Measurements from ENCODE around the gene LPIN1.

The LPIN1 gene

GRCh38 chr2:11740723-11741122 lies 5.7 kb upstream of the LPIN1 start:
- Histone ChIP-seq H3K9ac (no peak overlapping the region), H3K27me3 (ENCODE audit: insufficient read depth, low read depth) (no peaks in the 10 kb centered on the region), H4K20me1 (ENCODE audit: insufficient read depth) (no peaks in the 10 kb centered on the region), H3K4me3 (IDR thresholded peaks at IDR 0.05; ENCODE audit: insufficient read depth, low read depth, low read length) (no peak overlapping the region), H3K79me2 (ENCODE audit: insufficient read depth, low read depth) (peaks cover under 1% of the 10 kb centered on the region; the same call in 1 of the 2 replicates), H3K36me3 (ENCODE audit: insufficient read depth) (no peaks in the 10 kb centered on the region), H3K4me1 (ENCODE audit: low read depth, poor library complexity, severe bottlenecking) (peaks cover 30% of the 10 kb centered on the region), H3K27ac (no peak overlapping the region), H2AFZ (ENCODE audit: low read depth) (no peak overlapping the region), H3K4me2 (no peak overlapping the region)
- TF ChIP-seq CTCF (conservative IDR thresholded peaks at IDR 0.05; ENCODE audit: low read depth, low read length): no peak

GRCh38 chr2:11742317-11742701 lies 4.1 kb upstream of the LPIN1 start:
- Histone ChIP-seq H3K79me2 (ENCODE audit: insufficient read depth, low read depth) (peaks cover 11% of the 10 kb centered on the region), H3K9ac (no peak overlapping the region), H2AFZ (ENCODE audit: low read depth) (no peak overlapping the region), H3K4me1 (ENCODE audit: low read depth, poor library complexity, severe bottlenecking) (peaks cover 36% of the 10 kb centered on the region), H4K20me1 (ENCODE audit: insufficient read depth) (no peaks in the 10 kb centered on the region), H3K27me3 (ENCODE audit: insufficient read depth, low read depth) (no peaks in the 10 kb centered on the region), H3K27ac (no peak overlapping the region), H3K36me3 (ENCODE audit: insufficient read depth) (no peaks in the 10 kb centered on the region), H3K4me3 (IDR thresholded peaks at IDR 0.05; ENCODE audit: insufficient read depth, low read depth, low read length) (no peak overlapping the region), H3K4me2 (no peak overlapping the region)
- no peak for TF ChIP-seq CTCF (conservative IDR thresholded peaks at IDR 0.05; ENCODE audit: low read depth, low read length)

GRCh38 chr2:11742702-11743357 lies 3.6 kb upstream of the LPIN1 start:
- H3K4me2 ChIP-seq: peak overlapping the region; percentile 98; the same call in 1 of the 2 replicates
- H3K36me3 ChIP-seq (ENCODE audit: insufficient read depth): no peaks in the 10 kb centered on the region
- H3K4me3 ChIP-seq (IDR thresholded peaks at IDR 0.05; ENCODE audit: insufficient read depth, low read depth, low read length): no peak overlapping the region
- TF ChIP-seq CTCF (conservative IDR thresholded peaks at IDR 0.05; ENCODE audit: low read depth, low read length): no peak
- no peaks in the 10 kb centered on the region for H4K20me1 ChIP-seq (ENCODE audit: insufficient read depth)
- H3K9ac ChIP-seq: no peak overlapping the region
- peaks cover 36% of the 10 kb centered on the region for H3K4me1 ChIP-seq (ENCODE audit: low read depth, poor library complexity, severe bottlenecking)
- H3K27ac ChIP-seq: no peak overlapping the region; the same call in 1 of the 2 replicates
- no peaks in the 10 kb centered on the region for H3K27me3 ChIP-seq (ENCODE audit: insufficient read depth, low read depth)
- no peak overlapping the region for H2AFZ ChIP-seq (ENCODE audit: low read depth)
- H3K79me2 ChIP-seq (ENCODE audit: insufficient read depth, low read depth): peaks cover 16% of the 10 kb centered on the region

GRCh38 chr2:11743366-11743765 lies 3.1 kb upstream of the LPIN1 start:
- Histone ChIP-seq H3K4me1 (ENCODE audit: low read depth, poor library complexity, severe bottlenecking) (peaks cover 36% of the 10 kb centered on the region), H3K4me3 (IDR thresholded peaks at IDR 0.05; ENCODE audit: insufficient read depth, low read depth, low read length) (no peak overlapping the region), H4K20me1 (ENCODE audit: insufficient read depth) (no peaks in the 10 kb centered on the region), H3K79me2 (ENCODE audit: insufficient read depth, low read depth) (peaks cover 21% of the 10 kb centered on the region), H3K4me2 (peak overlapping the region; percentile 98), H3K9ac (peak overlapping the region; percentile 67; the same call in 1 of the 2 replicates), H3K27me3 (ENCODE audit: insufficient read depth, low read depth) (no peaks in the 10 kb centered on the region), H3K27ac (peak overlapping the region; percentile 92), H2AFZ (ENCODE audit: low read depth) (no peak overlapping the region), H3K36me3 (ENCODE audit: insufficient read depth) (no peaks in the 10 kb centered on the region)
- TF ChIP-seq CTCF (conservative IDR thresholded peaks at IDR 0.05; ENCODE audit: low read depth, low read length): no peak
